ENCODE measurements around the gene PPP1R36.
A peak's percentile ranks its signal among the peaks of the same experiment; 100 is the strongest.

The PPP1R36 gene

DNA sequence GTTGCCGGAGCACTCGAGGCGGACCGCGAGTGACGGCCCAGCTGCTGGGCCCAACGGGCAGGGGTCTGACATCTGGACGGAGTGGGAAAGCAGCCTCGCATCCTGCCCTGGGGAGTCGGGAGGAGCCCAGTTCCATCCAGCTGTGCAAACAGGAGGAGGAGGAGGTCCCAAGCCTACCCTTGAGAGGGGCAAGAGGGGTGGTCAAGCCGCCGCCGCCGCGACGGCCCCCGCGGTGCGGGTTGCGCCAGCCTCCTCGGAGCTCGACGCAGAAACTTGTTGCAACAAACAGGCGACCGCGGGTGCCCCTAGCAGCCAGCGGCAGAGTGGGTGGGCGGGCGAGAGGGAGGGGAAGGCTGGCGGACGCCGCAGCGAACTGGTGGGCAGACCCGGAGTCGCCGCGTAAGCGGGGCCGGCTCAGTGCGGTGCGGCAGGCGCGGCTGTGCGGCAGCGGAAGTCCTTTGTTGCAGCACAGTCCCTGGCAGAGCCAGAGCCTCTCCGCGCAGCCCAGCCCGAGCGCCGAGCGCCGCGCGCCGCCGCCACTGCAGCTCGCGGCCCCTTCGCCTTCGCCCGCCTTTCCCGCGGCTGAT is 45.4 kb upstream of the PPP1R36 start, which contains the start of gene ZBTB1:
ZBTB1 (plus strand) TSS at position 461 of the 587 bp plus-strand sequence. CDS start 16,735 bp downstream, outside the sequence.
- TF ChIP-seq, protein P1, sequence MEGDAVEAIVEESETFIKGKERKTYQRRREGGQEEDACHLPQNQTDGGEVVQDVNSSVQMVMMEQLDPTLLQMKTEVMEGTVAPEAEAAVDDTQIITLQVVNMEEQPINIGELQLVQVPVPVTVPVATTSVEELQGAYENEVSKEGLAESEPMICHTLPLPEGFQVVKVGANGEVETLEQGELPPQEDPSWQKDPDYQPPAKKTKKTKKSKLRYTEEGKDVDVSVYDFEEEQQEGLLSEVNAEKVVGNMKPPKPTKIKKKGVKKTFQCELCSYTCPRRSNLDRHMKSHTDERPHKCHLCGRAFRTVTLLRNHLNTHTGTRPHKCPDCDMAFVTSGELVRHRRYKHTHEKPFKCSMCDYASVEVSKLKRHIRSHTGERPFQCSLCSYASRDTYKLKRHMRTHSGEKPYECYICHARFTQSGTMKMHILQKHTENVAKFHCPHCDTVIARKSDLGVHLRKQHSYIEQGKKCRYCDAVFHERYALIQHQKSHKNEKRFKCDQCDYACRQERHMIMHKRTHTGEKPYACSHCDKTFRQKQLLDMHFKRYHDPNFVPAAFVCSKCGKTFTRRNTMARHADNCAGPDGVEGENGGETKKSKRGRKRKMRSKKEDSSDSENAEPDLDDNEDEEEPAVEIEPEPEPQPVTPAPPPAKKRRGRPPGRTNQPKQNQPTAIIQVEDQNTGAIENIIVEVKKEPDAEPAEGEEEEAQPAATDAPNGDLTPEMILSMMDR (conservative IDR thresholded peaks at IDR 0.05) = no peak
- H3K27ac ChIP-seq = peak within 1 kb of the TSS; percentile 98

DNA sequence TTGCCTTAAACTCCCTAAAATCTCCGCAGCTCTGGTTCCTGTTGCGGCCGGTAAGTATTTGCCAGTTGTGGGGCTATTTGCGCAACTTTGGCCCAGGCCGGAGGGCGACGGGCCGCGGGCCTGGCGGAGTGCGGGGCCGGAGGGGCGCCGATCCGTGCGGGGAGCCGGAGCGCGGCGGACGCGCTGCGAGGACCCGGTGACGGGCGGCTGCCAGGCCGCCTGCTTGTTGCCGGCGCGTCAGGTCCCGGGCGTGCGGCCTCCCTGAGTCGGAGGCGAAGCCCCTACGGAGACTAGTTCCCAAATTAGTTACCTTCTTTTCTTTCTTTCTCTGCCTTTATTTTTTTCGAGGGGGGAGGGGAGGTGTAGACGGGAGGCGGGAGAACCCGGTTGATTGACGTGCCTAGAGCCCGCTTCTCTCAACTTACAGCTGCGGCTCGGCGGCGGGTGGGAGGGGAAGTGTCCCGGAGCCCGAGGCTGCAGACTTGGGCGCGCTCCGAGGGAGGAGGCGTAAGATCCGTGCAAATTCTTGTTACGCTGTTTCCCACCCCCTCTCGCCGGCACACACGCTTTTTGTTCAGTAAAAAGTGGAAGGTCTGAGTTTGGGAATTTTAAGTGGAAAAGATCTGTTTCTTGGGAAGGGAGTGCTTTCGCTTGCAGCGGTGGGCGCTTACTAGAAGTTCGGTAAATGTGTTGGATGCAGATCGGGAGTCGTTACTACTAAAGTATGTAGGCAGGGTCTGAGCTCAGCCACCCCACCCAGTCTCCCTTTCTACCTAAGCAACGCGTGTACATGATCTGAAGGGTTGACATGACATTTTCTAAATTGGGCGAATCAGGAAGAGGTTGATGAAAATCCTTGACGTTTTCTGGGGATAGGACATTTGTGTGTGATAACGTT is 44.6 kb upstream of the PPP1R36 start:
- peak overlapping the region; percentile 98 for H3K27ac ChIP-seq
- TF ChIP-seq, protein P1 (conservative IDR thresholded peaks at IDR 0.05) = no peak

DNA sequence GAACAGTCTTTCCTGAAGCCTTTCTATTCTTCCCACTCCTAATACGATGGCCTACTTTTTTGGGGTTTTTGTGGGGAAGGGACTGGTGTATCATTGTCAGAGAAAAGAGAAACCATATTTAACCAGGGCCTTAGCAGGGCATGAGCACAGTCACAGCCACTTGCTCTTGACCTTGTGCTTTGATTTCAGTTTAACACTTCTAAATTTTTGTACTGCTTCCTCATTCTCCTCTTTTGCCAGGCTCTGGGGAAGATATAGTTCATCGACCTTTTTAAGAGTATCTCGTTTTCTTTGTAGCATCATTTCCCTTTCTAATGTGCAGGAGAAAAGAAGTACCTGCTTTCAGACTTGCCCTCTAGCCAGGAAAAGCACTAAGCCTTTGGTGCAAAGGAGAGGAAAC is 43.0 kb upstream of the PPP1R36 start:
- TF ChIP-seq, protein P1 (conservative IDR thresholded peaks at IDR 0.05) = no peak
- no peak overlapping the region for H3K27ac ChIP-seq

- no peak overlapping the region for H3K27ac ChIP-seq
- TF ChIP-seq, protein P1 (conservative IDR thresholded peaks at IDR 0.05) = no peak
Measured at GRCh38 chr14:64507376-64508156, 42.2 kb upstream of the PPP1R36 start.

GRCh38 chr14:64508215-64508776 is 41.5 kb upstream of the PPP1R36 start:
- TF ChIP-seq, protein P1 (conservative IDR thresholded peaks at IDR 0.05) = no peak

DNA sequence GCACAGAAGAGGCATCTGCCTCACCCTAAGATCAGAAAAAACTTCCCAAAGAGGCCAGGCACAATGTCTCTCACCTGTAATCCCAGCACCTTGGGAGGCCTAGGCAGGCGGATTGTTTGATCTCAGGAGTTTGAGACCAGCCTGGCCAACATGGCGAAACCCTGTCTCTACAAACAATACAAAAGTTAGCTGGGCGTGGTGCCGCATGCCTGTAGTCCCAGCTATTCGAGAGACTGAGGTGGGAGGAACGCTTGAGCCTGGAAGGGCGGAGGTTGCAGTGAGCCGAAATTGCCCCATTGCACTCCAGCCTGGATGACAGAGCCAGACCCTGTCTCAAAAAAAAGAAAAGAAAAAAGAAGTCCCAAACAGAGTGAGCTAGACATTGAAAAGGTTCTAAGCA is 40.7 kb upstream of the PPP1R36 start:
- TF ChIP-seq, protein P1 (conservative IDR thresholded peaks at IDR 0.05) = no peak
- H3K27ac ChIP-seq = no peak overlapping the region

More at GRCh38 chr14:64508215-64508776, 41.5 kb upstream of the PPP1R36 start:
- H3K27ac ChIP-seq = no peak overlapping the region
